Endothelial cell of umbilical vein (primary cell): ENCODE data around the gene SH3D21. TPM values are rescaled to one million over a fixed set of nuclear protein-coding genes. Genes with fewer than 3 reads are reported as not detected.

Experiments used
- BruUV-seq: library from RNA; stranded (reverse); fragments of 400-500 nt; replicated peaks from 2 replicates; lab custom pipeline; 2021; lab: Mats Ljungman, UMichigan
- CTCF ChIA-PET: fragments of 300-600, 350-600 bp; sonication (Branson Sonifier 250); formaldehyde crosslinking; loops from one replicate; lab custom pipeline; 2021; ENCODE audit warnings: antibody characterized with exemption, inconsistent platforms; lab: Charles Lee
- POLR2A ChIA-PET: fragments of 300-600, 350-600 bp; sonication (Branson Sonifier 250); formaldehyde crosslinking; loops from one replicate; lab custom pipeline; 2021; ENCODE audit warnings: antibody characterized with exemption, inconsistent platforms; lab: Charles Lee
- DNase-seq: peaks from one replicate; pipeline ENCODE4 v3.0.0-alpha.2; 2011; ENCODE audit warnings: low read depth, low spot score
- FAIRE-seq: peaks from 2 replicates; lab custom pipeline; 2011; peaks lifted over from hg19 to GRCh38; lab: Jason Lieb, UNC
- H2AFZ ChIP-seq: 2 replicates; pipeline ENCODE4 v1.6.0; 2012; ENCODE audit warnings: low read depth, low read length, control low read depth, inconsistent platforms
- H3K27ac ChIP-seq: 2 replicates; pipeline ENCODE4 v1.5.1; 2011; ENCODE audit warnings: low read depth, mild to moderate bottlenecking, control low read depth, low read length, moderate library complexity; ENCODE audit not compliant: insufficient read depth
- H3K27me3 ChIP-seq, 2 experiments: 2 replicates each; pipeline versions ENCODE4 v1.6.0 to v1.6.1; 2011; ENCODE audit warnings: low read length in 2 of 2, mixed read lengths in 1 of 2; ENCODE audit not compliant: control insufficient read depth in 2 of 2, insufficient read depth in 2 of 2
- H3K36me3 ChIP-seq, 2 experiments: 2 replicates in 1 of 2; 3 replicates in 1 of 2; pipeline ENCODE4 v1.5.1; 2011; ENCODE audit warnings: low read length in 2 of 2, mild to moderate bottlenecking in 1 of 2, moderate library complexity in 1 of 2; ENCODE audit not compliant: control insufficient read depth in 2 of 2, insufficient read depth in 2 of 2; ENCODE audit errors: extremely low read depth in 1 of 2
- H3K4me1 ChIP-seq: 3 replicates; pipeline ENCODE4 v1.5.1; 2011; ENCODE audit warnings: mild to moderate bottlenecking, low read length; ENCODE audit not compliant: control insufficient read depth, insufficient read depth; ENCODE audit errors: extremely low read depth
- H3K4me2 ChIP-seq: 2 replicates; pipeline ENCODE4 v1.6.1; 2011; ENCODE audit warnings: low read length, control low read depth, mixed read lengths; ENCODE audit not compliant: insufficient read depth
- H3K4me3 ChIP-seq, 3 experiments: fragments of 200-600 bp in 1 of 3; sonication (generic), shearing (Covaris generic) in 1 of 3; replicated peaks in 1 of 3; 2 replicates each; pipeline ENCODE4 v1.5.1; 2011 to 2016; ENCODE audit warnings: control low read depth in 3 of 3, low read length in 3 of 3, mild to moderate bottlenecking in 2 of 3, inconsistent platforms in 1 of 3, low read depth in 1 of 3, moderate library complexity in 1 of 3; ENCODE audit not compliant: insufficient read depth in 1 of 3
- H3K79me2 ChIP-seq: 2 replicates; pipeline ENCODE4 v1.6.0; 2012; ENCODE audit warnings: low read length, inconsistent platforms; ENCODE audit not compliant: control insufficient read depth, insufficient read depth
- H3K9ac ChIP-seq: replicated peaks from 2 replicates; pipeline ENCODE3; 2011; ENCODE audit warnings: low read length, control low read depth; ENCODE audit not compliant: insufficient read depth; ENCODE audit errors: extremely low read depth
- H3K9me1 ChIP-seq: replicated peaks from 3 replicates; pipeline ENCODE4 v1.6.0; 2011; ENCODE audit warnings: mild to moderate bottlenecking, low read length; ENCODE audit not compliant: control insufficient read depth, insufficient read depth; ENCODE audit errors: extremely low read depth
- H3K9me3 ChIP-seq: replicated peaks from 2 replicates; pipeline ENCODE4 v1.5.1; 2012; ENCODE audit warnings: low read length, inconsistent platforms; ENCODE audit not compliant: control insufficient read depth, insufficient read depth
- H4K20me1 ChIP-seq: replicated peaks from 2 replicates; pipeline ENCODE3; 2011; ENCODE audit warnings: mild to moderate bottlenecking, low read length; ENCODE audit not compliant: control insufficient read depth, insufficient read depth; ENCODE audit errors: extremely low read depth
- CTCF ChIP-seq, 2 donors: IDR thresholded peaks; 1 replicate in 1 of 2; 2 replicates in 1 of 2; pipeline ENCODE4 v1.5.1; 2011; ENCODE audit warnings: low read length in 2 of 2, mild to moderate bottlenecking in 2 of 2, moderate library complexity in 2 of 2, control low read depth in 1 of 2, inconsistent platforms in 1 of 2, low read depth in 1 of 2; ENCODE audit not compliant: insufficient read depth in 1 of 2; ENCODE audit errors: extremely low read depth in 1 of 2
- EZH2 ChIP-seq: IDR thresholded peaks from 2 replicates; pipeline ENCODE4 v1.6.1; 2012; ENCODE audit warnings: borderline replicate concordance, low read depth, mild to moderate bottlenecking, moderate library complexity, low read length, inconsistent platforms; ENCODE audit not compliant: severe bottlenecking
- FOS ChIP-seq: IDR thresholded peaks from 2 replicates; pipeline ENCODE4 v1.6.1; 2011; ENCODE audit warnings: mild to moderate bottlenecking, low read length, moderate library complexity, borderline replicate concordance; ENCODE audit not compliant: insufficient read depth
- GATA2 ChIP-seq: IDR thresholded peaks from 2 replicates; pipeline ENCODE4 v1.7.0; 2011; ENCODE audit warnings: low read depth, mild to moderate bottlenecking, moderate library complexity, mixed read lengths, low read length; ENCODE audit not compliant: insufficient read length, insufficient read depth
- JUN ChIP-seq: IDR thresholded peaks from 2 replicates; pipeline ENCODE4 v1.6.1; 2011; ENCODE audit warnings: borderline replicate concordance, low read depth; ENCODE audit not compliant: insufficient read length, insufficient read depth
- MAX ChIP-seq: IDR thresholded peaks from 2 replicates; pipeline ENCODE4 v1.6.1; 2011; ENCODE audit not compliant: insufficient read depth, insufficient read length
- MYC ChIP-seq: IDR thresholded peaks from one replicate; pipeline ENCODE4 v1.6.1; 2011; ENCODE audit warnings: mild to moderate bottlenecking, low read depth, low read length
- POLR2A ChIP-seq: IDR thresholded peaks from 2 replicates; pipeline ENCODE4 v1.6.1; 2012; ENCODE audit warnings: low read depth, mild to moderate bottlenecking, control low read depth, low read length
- POLR2AphosphoS5 ChIP-seq: IDR thresholded peaks from 2 replicates; pipeline ENCODE4 v1.6.1; 2012; ENCODE audit warnings: low read depth, mild to moderate bottlenecking, control low read depth, low read length, moderate library complexity; ENCODE audit not compliant: insufficient read depth
- dilution Hi-C: fragments of 300-500 bp; cut with MboI; formaldehyde crosslinking; loops from one replicate; pipeline ENCODE4 v1.15.0; 2019; ENCODE audit warnings: low sequenced_read_pairs; ENCODE audit not compliant: extremely low pct_ligation_motif_present
- intact Hi-C: fragments of 100-400 bp; cut with micrococcal nuclease; formaldehyde crosslinking; loops from one replicate; pipeline ENCODE4 v1.10.0; 2022
- polyA plus RNA-seq, 4 experiments: library from polyadenylated mRNA; depleted of rRNA in 3 of 4; stranded (reverse) in 3 of 4; unstranded in 1 of 4; fragments of >200 nt; gene quantifications; 2 replicates each; pipeline versions ENCODE4 v1.2.1 to v1.2.3, GENCODE V29; 2011 to 2012; ENCODE audit warnings: missing spikeins in 1 of 4
- total RNA-seq: library from RNA; stranded (reverse); gene quantifications from 2 replicates; pipeline ENCODE4 v1.2.3, GENCODE V29; 2021

Gene SH3D21
- total and polyA plus RNA-seq, 2 donors (not counting 3 experiments of a cell fraction or from before 2014, with no cell fraction given) = 1.8 to 7.2 TPM

- intact Hi-C loops = no loop called here
- H3K27me3 ChIP-seq = no peaks in the 10 kb centered on the region
- TF ChIP-seq MAX (no peak), FOS (no peak), EZH2 (no peak), JUN (no peak), POLR2AphosphoS5 (no peak), GATA2 (no peak), POLR2A (no peak), CTCF (IDR thresholded peaks at IDR 0.05; ENCODE audit: extremely low read depth in 1 of 2, insufficient read depth in 1 of 2, low read depth in 1 of 2, low read length in 2 of 2) (no peak), MYC (no peak)
- H3K4me2 ChIP-seq = no peak overlapping the region
- no peak overlapping the region for H3K27ac ChIP-seq
- no peak overlapping the region for H3K9ac ChIP-seq
- H3K4me3 ChIP-seq = no peak overlapping the region
- POLR2A ChIA-PET = no interaction called here
- BruUV-seq = no TSS peak
- FAIRE-seq (no peak), DNase-seq (no peak)
- no peaks in the 10 kb centered on the region for H3K9me3 ChIP-seq
- CTCF ChIA-PET = no interaction called here
- H3K4me1 ChIP-seq = peaks cover 11% of the 10 kb centered on the region
- H3K9me1 ChIP-seq = no peaks in the 10 kb centered on the region
- dilution Hi-C loops = no loop called here
- H4K20me1 ChIP-seq = no peaks in the 10 kb centered on the region
- H3K79me2 ChIP-seq = no peaks in the 10 kb centered on the region
- no peaks in the 10 kb centered on the region for H3K36me3 ChIP-seq
- H2AFZ ChIP-seq = no peak overlapping the region
Observed at GRCh38 chr1:36329817-36330216, 23.6 kb downstream of the SH3D21 start.
